T-helper 22 cell (primary cell): ENCODE results near the gene TARS2.

Experiments used
- DNase-seq: peaks from one replicate; pipeline ENCODE4 v3.0.0-alpha.2; 2020; ENCODE audit warnings: low read depth

TARS2 gene

DNA sequence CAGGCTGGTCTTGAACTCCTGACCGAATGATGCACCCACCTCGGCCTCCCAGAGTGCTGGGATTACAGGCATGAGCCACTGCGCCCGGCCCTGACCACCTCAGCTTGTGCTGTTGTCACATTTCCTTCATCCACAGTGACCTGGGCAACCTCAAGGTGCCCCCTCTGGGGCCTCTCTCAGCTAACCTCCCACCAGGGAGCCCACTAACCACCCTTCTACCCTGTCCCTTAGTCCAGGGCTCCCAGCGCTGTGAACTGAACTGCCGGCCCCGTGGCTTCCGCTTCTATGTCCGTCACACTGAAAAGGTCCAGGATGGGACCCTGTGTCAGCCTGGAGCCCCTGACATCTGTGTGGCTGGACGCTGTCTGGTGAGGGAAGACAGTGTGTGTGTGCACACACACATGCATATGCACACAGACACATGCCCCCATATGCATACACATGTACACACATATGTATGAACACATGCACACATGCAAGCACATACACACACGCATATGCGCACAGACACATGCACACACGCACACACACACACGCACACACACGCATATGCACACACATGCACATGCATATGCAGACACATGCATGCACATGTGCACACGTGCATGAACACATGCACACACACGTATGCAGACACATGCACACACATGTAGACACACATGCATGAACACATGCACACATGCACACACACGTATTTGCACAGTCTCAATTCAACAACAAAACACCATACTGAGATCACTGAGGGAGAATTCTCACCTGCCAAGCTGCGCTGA is 68.2 kb downstream of the TARS2 start:
- DNase-seq: no peak

DNA sequence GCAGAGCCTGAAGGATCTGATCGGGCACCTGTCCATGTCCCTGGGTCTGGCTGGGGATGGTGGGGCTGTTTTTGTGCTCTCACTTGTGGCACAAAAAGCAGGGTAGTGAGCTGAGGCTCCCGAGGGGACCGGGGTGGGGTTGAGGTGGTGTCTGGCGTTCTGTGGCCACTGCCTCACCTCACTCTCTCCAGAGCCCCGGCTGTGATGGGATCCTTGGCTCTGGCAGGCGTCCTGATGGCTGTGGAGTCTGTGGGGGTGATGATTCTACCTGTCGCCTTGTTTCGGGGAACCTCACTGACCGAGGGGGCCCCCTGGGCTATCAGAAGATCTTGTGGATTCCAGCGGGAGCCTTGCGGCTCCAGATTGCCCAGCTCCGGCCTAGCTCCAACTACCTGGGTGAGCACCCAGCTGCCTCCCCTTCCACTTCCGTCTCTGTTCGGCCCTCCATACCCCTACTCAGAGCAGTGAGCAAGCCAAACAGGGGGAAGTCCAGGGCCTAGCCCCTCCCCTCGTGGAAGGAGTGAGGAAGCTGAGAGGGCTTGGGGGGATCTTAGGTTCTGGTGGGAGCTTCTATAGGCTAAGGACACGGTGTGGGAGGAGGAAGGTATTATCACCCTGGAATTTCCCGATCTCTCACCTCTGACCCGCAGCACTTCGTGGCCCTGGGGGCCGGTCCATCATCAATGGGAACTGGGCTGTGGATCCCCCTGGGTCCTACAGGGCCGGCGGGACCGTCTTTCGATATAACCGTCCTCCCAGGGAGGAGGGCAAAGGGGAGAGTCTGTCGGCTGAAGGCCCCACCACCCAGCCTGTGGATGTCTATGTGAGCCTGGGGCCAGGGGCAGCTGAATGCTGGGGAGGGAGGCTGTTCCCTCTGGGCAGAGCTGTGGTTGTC is 69.0 kb downstream of the TARS2 start:
- DNase-seq: no peak

DNA sequence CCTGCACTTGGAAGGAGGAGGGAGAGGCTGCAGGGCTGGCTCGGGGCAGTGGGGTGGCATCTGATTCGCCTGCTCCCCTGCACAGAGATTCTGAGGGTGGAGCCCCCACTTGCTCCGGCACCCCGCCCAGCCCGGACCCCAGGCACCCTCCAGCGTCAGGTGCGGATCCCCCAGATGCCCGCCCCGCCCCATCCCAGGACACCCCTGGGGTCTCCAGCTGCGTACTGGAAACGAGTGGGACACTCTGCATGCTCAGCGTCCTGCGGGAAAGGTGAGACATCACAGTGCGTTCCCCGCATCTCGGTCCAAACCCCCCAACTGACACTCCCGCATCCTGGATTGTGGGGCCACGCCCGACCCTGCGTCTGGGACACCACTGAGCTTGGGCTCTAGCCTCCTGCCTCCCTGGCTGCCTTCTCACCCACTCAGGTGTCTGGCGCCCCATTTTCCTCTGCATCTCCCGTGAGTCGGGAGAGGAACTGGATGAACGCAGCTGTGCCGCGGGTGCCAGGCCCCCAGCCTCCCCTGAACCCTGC is 69.9 kb downstream of the TARS2 start:
- no peak for DNase-seq
